Epidermal melanocyte (primary cell): ENCODE measurements around the gene LRP1.
A peak's percentile ranks its signal among the peaks of the same experiment; 100 is the strongest.

Experiments
- DNase-seq: peaks from one replicate; pipeline ENCODE4 v3.0.0; 2011; ENCODE audit warnings: low spot score; ENCODE audit not compliant: insufficient read length

The LRP1 gene

DNA sequence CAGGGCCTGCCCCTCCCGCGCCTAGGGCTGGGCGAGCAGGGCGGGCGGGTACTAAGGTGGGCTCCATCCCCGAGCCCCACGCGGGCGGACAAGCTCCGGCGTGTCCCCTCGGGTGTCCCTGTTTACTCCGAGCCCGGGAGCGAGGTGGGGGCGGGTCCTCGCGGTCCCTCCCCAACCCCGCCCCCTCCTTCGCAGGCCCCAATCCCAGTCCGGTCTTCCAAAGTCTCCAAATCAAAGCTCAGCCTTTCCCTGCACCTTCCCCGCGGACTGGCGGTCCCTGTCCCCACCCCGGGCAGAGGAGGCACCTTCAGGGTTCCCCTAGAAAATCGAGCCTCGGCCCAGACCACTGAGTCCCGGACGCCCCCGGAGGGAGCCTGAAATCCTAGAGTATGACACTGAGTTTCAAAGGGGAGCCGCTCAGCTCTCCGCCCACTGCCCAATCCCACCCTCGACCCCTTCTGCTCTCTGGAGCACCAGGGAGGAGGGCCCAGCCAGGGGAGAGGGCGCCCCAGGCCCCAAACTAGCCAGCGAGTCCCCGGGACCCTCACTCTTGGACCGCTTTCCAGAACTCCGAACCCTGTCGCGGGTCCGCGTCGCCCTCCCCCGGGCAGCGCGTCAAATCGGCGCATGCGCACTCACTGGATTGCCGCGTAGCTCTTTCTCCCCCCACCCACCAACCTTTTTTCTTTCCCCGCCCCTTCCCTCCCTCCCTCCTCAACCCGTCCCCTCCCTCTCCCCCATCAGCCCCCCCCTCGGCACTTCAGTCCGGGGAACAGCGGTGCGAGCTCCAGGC, at the start of gene LRP1:
Gene LRP1, plus strand, starts transcription at position 758 of the 793 bp plus-strand sequence. CDS start 482 bp downstream, outside the sequence.
- DNase-seq = peak; percentile 68

DNA sequence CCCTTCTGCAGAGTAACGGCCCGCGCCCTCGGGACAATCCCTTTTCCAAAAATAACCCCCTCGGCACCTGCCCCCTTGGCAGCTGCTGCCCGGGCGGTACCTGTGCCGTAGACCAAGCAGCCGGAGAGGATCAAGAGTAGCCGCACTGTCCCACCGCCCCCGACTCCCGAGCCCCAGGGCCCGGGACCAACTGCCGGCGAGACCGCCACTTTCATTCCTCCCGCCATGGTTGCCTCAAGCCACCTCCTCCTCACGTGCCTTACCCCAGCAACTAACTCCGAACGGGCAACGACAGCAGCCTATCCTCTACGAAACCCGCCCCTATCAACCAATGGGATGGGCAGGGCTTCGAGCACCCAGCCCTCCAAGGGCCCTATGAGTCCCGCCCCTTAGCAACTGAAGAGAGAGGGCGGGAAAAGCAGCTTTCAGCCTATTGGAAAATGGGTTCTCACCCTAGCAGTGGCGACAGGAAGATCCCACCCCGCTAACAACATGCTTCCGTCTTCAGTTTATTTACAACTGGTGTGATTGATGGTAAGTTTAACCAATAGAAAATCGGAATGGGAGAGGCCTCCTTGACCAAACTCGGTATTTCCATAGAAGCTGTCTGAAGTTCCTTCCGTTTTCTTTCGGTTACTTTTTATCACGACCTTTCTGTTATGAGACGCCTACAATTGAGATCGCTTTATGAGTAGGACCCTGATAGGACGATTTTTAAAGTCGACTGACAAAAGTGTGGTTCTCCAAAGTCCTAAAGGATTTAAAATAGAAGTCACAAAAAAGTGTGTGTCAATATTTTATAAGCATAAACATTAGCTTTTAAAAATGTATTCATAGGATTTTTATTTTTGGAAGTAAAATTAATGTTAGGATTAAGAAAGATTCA, 49.5 kb upstream of the LRP1 start, which contains the start of gene NEMP1:
Gene NEMP1, minus strand, starts transcription at position 273 of the 886 bp plus-strand sequence. Its CDS starts 46 bp downstream, at position 227.
- DNase-seq = peak; percentile 78

DNA sequence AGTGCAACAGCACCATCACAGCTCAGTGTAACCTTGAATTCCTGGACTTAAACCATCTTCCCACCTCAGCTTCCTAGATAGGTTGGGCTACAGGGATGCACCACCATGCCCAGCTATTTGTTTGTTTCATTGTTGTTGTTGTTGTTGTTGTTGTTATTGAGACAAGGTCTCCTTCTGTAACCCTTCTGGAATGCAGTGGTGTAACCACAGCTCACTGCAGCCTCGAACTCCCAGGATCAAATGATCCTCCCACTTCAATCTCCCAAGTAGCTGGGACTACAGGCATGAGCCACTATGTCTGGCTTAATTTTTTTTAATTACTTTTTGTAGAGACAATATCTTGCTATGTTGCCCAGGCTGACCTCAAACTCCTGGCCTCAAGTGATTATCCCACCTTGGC, 48.5 kb upstream of the LRP1 start:
- DNase-seq = no peak

DNA sequence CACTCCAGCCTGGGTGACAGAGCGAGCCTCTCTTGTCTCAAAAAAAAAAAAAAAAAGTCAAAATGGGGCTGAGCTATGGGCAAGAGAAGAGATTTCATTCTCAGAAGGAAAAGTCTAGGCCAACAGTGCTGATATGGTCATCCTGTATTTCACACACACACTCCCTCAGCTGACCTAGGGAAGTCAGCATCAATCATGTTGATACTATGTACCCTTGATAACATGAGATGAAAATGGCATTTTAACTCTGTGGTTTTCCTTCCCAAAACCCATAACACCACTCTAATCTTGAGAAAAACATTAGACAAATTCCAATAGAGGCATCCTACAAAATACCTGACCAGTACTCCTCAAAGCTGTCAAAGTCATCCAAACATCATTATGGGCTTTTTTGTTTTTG, 47.4 kb upstream of the LRP1 start:
- DNase-seq = no peak

DNA sequence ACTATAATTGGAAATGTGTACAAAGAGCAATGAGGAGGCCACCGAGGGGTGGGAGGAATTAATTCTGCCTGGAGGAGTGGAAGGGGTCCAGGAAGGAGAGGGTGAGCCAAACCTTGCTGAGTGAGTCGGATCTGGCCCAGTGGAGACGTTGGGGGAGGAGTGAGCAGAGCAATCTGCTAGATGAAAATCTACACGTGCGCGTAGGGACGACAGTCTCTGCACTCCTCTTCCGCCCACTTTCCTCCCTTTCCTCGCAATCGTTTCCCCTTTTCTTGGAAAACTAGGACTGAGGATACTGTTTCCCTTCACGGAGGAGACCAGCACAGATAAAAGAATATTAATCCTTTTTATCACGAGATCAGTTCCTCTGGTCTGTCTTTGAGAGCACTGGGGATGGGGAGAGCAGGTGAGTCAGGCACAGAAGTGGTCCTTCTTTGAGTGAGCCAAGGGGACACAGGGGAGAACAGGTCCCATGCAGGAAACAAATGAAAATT, 42.2 kb upstream of the LRP1 start:
- no peak for DNase-seq

DNA sequence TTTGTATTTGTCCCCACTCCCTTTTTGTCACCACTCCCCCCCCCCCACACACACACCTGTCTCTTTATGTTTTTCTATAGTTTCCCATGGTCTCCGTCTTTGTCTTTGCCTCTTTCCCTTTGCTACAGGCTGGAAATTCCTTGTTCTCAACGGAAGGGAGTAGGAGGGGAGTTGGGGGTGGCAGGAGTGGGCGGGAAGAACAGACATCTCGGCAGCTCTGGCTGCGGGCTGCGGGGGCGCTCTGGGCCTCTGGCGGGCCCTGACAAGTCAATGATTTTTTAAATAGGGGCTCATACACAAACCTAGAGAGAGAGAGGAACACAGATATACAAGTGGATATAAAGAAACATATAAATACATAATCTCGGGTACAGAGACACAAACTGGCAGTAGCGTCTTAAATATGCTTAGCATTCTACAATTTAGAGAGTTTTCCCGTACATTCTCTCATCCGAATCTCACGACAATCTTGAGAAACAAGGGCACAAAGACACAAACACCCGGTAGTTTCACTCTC, 41.7 kb upstream of the LRP1 start:
- DNase-seq = no peak

DNA sequence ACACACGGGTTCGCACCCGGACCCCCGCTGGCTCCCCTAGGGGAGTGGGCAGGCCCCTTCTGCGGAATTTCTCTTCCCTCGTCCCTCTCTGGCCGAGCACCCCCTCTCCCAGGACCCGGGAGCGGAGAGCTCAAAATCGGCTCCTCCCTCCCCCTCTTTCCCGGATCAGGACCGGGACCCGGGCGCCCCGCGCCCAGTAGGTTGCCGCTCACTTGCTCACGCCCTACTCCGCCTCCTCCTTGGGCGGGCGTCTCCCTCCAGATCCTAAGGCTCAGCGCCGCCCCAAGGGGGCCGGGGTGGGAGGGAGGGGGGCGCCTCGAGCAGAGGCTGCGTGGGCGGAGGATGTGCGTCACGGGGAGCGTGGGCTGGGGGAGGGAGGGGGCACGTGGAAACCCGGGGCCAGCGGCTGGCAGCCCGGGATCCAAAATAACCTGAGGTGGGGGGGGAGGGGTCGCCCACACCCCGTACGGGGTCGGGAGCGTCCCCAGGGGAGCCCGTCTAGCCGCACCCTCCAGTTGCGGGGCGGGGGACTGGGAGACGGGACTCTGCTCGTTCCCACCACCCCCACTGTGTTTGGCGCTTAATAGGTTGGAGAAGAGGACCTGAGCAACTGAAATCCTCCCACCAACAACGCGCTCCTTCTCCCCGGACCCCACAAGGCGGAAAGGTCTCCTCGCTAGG, 41.1 kb upstream of the LRP1 start:
- DNase-seq = no peak

DNA sequence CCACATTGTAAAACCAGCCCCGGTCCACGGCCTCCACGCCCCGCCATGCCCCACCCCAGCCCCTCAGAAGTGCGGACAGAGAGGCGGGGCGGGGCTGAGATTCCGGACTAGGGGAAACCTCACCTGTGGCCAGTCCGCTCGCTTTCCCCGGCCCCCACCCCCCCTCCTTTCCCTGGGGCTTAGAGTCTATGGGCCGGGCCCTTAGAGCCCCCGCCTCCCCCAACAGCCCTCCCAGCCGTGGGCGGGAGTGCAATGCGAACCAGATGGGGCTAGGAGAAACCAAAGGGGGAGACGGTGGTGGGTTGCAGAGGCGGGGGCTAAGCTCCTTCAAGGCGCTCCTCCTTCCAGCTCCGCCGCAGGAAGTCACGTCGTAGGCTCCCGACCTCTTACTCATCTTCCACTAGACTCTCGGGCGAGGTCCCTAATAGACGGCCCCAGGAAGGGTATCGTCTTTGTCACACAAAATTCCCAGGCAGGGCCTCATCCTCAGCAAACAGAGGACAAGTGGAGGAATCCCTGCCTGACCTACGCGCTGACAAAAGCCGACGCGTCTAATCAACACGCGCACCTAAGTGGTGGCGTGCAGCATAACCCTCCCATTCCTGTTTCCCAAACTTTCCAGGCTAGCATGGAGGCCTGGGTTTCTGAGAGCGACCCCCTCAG, 40.5 kb upstream of the LRP1 start:
- DNase-seq = no peak

DNA sequence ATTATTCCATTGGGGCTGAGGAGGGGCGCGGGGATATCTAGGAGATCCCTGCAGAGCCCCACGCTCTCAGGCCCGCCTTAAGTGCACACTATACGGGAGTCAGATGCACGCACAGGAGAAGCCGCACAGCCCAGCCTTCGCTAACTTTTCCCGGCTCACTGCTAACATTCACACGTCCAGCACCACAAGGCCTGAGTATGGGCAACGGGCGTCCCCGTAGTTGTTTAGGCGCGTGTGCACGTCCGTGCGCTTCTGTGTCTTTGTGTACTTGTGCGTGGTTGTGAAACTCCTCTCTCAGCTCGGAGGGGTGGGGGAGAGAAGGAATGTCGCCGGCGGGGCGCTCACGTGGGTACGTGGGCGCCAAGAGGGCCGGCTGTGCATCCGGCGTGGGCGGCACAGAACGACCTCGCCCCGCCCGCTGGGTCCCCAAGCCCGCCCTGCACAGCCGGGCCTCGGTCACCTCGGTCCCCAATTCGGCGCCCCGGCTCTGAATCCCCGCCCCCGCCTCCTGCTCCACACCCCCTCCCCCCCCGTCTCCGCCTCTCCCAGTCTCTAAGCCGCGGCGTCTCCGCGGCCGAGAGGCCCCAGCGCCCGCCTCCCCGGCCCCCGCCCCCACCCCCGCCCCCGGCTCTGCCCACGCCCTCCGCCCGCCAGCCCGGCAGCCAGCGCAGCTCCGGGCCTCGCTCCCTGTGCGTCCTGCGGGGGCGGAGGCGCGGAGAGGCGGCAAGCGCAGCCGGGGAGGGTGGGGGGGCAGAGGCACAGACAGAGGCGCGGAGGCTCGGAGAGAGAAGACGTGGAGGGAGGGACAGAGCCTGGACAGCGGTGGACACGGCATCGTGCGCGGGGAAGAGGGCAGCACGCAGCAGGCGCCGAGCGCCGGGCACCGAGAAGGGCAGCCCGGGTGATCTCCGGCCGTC, 39.7 kb upstream of the LRP1 start, which contains the start of gene NAB2:
Gene NAB2, plus strand, starts transcription at position 761 of the 917 bp plus-strand sequence. CDS start 158 bp downstream, outside the sequence.
- DNase-seq = peak; percentile 78

DNA sequence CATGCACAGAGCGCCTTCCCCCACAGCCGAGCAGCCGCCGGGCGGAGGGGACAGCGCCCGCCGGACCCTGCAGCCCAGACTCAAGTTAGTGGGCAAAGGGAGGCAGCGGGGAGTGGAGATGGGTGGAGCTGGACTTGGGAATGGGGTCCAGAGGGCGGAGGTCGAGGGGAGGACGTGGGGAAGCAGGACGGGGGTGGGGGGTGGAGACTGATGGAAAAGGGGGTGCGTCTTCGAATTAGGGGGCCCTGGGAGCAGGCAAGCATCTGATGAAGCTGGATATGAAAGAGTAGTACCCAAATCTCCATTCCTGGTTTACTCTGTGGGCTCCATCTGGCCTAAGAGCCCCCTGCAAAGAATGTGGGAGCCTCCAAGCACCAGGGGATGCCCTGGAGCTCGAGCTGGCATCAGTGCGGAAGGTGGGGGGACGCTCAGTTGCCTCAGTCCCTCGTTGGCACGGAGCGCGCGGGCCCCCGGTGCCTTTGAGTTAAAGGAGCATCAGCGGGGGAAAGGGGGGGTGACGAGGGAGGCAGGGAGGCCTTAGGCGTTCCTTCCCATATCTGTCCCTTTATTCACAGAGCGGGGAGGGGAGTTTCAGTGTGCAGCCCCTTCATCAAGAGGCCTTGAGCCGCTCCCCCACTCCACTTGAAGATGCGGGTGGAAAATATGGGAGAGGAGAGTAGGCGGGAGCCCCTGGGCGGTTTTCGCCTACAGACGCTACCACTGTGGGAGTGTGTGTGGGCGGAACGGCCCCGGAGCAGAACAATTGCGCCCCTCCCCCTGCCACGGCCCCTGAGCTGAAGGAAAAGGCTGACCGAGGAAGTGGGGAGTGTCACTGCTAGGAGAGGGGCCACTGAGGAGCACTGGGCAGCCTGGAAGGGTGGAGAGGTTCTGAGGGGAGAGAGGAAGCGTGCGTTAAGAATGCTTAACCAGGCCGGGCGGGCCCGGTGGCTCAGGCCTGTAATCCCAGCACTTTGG, 38.7 kb upstream of the LRP1 start:
- DNase-seq = peak; percentile 51

DNA sequence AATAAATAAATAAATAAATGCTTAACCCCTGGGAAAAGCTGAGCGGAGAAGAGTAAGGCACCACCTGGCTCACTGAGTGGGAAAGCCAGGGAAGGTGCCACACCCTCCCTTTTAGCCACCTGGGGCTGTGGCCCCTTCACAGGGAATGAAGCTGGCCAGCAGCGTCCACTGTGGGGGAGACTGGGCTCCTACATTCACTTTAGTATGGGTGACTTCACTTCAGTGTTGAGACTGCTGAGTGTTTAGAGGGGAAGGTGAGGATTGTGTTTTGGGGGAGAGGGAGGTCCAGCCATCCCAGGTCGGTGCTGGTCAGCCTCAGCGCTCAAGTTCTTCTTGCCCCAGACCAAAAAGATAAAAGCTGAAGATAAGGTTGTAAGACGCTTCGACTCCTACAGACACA, 37.8 kb upstream of the LRP1 start:
- DNase-seq = no peak

DNA sequence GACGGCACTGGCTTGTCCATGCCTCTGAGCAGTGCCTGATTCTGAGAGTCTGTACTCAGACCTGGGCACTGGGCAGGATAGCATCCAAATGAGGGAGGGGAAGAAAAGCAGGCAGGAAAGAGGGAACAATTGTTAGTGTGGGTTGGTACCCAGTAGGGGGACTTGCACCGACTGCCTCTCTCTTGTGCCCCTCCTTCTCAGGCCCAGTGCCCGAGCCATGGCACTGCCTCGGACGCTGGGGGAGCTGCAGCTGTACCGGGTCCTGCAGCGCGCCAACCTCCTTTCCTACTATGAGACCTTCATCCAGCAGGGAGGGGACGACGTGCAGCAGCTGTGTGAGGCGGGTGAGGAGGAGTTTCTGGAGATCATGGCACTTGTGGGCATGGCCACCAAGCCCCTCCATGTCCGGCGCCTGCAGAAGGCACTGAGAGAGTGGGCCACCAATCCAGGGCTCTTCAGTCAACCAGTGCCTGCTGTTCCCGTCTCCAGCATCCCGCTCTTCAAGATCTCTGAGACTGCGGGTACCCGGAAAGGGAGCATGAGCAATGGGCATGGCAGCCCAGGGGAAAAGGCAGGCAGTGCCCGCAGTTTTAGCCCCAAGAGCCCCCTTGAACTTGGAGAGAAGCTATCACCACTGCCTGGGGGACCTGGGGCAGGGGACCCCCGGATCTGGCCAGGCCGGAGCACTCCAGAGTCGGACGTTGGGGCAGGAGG, 37.2 kb upstream of the LRP1 start:
- DNase-seq = no peak

DNA sequence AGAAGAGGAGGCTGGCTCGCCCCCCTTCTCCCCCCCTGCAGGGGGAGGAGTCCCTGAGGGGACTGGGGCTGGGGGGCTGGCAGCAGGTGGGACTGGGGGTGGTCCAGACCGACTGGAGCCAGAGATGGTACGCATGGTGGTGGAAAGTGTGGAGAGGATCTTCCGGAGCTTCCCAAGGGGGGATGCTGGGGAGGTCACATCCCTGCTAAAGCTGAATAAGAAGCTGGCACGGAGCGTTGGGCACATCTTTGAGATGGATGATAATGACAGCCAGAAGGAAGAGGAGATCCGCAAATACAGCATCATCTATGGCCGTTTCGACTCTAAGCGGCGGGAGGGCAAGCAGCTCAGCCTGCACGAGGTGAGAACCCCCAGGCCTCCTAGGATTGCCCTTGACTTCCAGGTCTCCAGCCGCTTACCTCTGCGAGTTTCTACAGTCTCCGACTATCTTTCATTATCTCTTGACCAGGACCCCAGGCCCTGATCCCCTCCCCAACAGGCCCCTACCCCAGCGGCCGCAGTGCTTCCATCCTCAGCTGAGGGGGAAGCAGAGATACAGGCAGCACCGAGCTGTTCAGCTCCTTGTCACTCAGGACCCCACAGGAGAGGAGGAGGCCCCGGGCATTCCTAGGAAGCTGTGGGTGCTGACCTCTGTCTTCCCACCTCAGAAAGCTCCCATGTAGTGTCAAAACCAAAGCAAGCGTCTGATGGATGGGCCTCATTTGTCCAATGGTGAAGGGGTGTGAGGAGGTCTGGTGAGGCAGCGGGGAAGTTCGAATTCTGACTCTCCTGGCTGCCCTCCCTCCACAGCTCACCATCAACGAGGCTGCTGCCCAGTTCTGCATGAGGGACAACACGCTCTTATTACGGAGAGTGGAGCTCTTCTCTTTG, 36.4 kb upstream of the LRP1 start:
- no peak for DNase-seq

DNA sequence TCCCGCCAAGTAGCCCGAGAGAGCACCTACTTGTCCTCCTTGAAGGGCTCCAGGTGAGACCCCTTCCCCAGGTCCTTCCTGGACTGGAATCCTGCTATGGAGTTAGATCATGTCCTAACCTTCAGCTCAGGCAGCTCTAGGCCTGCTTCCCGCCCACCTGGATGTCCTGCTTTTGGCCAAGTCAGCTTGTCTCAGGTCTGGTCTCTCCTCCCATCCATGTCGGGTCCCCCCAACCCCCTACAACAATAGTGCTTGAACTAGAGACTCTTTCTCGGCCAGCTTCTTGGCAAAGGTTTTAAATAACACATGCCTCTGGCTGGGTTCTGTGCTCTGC, 35.8 kb upstream of the LRP1 start:
- DNase-seq = no peak

DNA sequence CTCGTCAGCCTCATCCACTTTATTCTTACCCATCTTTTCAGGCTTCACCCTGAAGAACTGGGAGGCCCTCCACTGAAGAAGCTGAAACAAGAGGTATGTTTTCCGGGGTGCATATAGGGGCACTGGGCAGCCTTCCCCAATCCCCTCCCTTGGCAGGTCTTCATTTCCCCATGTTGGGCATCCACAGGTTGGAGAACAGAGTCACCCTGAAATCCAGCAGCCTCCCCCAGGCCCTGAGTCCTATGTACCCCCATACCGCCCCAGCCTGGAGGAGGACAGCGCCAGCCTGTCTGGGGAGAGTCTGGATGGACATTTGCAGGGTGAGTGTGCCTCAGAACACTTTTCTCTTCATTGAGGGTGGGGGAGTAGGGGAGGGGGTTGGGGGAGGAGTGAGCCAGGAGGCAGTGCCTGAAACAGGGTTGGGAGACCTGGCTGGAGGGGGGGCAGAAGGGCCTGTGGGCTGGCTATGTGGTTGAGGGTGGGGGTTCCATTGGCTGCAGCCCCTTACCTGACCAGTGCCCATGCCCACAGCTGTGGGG, 35.3 kb upstream of the LRP1 start:
- DNase-seq = no peak

DNA sequence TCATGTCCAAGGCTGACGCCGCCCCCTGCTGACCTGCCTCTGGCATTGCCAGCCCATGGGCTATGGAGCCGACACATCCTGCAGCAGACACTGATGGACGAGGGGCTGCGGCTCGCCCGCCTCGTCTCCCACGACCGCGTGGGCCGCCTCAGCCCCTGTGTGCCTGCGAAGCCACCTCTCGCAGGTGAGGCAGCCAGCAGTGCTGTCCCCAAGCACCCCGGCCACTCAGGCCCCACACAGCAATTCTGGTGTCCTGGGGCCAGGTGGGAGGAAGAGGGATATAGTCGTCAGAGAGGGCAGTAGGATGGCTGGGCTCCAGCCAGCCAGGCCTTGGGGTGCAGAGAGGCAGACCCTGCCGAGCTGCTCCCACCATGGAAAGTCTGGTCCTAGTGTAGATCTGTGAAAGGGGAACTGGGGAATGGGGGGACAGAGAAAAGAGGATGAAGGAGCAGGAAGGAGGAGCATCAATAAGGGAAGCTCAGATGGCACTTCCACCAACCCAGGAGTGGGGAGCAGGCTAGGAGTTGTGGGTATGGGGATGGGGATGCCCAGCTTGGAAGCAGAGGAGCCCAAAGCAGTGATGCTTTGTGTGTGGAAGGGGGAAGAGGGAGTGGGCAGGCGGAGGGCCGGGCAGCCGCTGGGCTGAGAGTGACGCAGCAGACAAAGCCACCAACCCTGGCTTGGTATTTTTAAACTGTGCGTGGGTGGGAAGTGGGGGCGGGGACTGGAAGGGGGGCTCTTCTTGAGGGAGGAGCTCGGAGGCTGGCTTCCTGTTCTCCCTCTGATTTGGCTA, 34.7 kb upstream of the LRP1 start:
- peak; percentile 58 for DNase-seq
